BLaER1 treated with 17β-estradiol and CSF1 and Interleukin-3, amounts not matched to agents 10 nM and 100 nM (cell line): ENCODE measurements around the gene YTHDF2.
A peak's percentile ranks its signal among the peaks of the same experiment; 100 is the strongest.
"Not testable (repeated sequence)": the region's sequence is repeated elsewhere in the genome, so short reads cannot be mapped to it uniquely, and the experiment has no call there.

Experiments used
- H3K27ac ChIP-seq, 11 experiments: shearing (Covaris generic); formaldehyde crosslinking; 2 replicates each; pipeline ENCODE4 v1.8.1; 2022
- H3K27me3 ChIP-seq, 11 experiments: shearing (Covaris generic); formaldehyde crosslinking; 2 replicates each; pipeline ENCODE4 v1.8.1; 2022
- H3K36me3 ChIP-seq, 11 experiments: shearing (Covaris generic); formaldehyde crosslinking; 2 replicates each; pipeline ENCODE4 v1.8.1; 2022
- H3K4me1 ChIP-seq, 10 experiments: shearing (Covaris generic); formaldehyde crosslinking; 2 replicates each; pipeline ENCODE4 v1.8.1; 2022
- H3K4me2 ChIP-seq, 11 experiments: shearing (Covaris generic); formaldehyde crosslinking; 2 replicates each; pipeline ENCODE4 v1.8.1; 2022
- H3K4me3 ChIP-seq, 10 experiments: shearing (Covaris generic); formaldehyde crosslinking; 2 replicates each; pipeline ENCODE4 v1.8.1; 2022
- H3K9ac ChIP-seq, 11 experiments: shearing (Covaris generic); formaldehyde crosslinking; 2 replicates each; pipeline ENCODE4 v1.8.1; 2022
- H3K9me3 ChIP-seq, 11 experiments: shearing (Covaris generic); formaldehyde crosslinking; replicated peaks in 1 of 11; 2 replicates each; pipeline ENCODE4 v1.8.1; 2022
- H4K20me1 ChIP-seq, 11 experiments: shearing (Covaris generic); formaldehyde crosslinking; 2 replicates each; pipeline ENCODE4 v1.8.1; 2022
- Cebpa-rat ChIP-seq, 11 experiments: shearing (Covaris generic); IDR thresholded peaks; 2 replicates each; pipeline ENCODE4 v1.8.1; 2022

The YTHDF2 gene

DNA sequence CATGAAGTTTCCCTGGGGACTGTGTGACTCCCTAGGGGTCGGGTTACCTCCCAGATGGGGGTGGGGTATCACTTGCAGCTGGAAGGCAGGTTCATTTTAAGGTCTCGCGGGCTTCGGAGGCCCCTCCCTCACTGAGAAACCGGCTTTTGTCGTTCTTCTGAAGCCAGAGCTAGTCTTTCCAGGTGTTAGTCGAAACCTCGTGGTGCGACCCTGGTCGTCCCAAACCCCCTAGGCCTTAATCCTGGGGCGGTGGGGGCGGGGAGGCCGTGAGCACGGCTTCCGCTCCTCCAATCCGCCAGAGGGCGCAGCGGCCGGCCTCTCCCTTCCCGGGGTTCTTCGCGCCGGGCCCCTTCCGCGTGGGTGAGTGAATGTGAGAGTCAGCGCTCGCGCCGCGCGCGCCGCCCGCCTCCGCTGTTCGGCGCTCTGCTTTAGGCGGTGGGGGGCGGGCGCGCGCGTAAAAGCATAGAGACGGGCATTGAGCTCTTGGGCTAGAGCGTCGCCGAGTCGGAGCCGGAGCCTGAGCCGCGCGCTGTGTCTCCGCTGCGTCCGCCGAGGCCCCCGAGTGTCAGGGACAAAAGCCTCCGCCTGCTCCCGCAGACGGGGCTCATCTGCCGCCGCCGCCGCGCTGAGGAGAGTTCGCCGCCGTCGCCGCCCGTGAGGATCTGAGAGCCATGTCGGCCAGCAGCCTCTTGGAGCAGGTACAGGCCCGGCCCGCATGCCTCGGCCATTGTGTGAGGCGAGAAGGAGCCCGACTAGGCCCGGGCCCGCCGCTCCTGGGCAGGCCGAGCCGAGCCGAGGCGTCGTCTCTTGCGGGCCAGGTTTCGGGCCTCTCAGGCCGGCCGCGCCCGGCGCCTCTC lies at the start of gene YTHDF2:
YTHDF2 (plus strand) TSS at position 491 of the 857 bp plus-strand sequence; CDS start at position 672, 181 bp downstream.
- Histone ChIP-seq H3K4me1 (peaks cover 29 to 45% (median 40%) of the 10 kb centered on the region in 10 experiments), H3K9ac (peak within 1 kb of the TSS; percentile 97 to 100 (median 99)), H3K36me3 (peaks cover 35 to 40% (median 37%) of the 10 kb centered on the region in 11 experiments), H3K4me3 (peak within 1 kb of the TSS; percentile 76 to 100 (median 95)), H3K9me3 (peaks cover 0 to 7% (median 0%) of the 10 kb centered on the region in 11 experiments; a peak in 4 of 22 replicates), H3K27ac (peak within 1 kb of the TSS; percentile 96 to 100 (median 99)), H4K20me1 (peaks cover 40 to 46% (median 41%) of the 10 kb centered on the region in 11 experiments), H3K27me3 (no peaks in the 10 kb centered on the region), H3K4me2 (peak within 1 kb of the TSS; percentile 82 to 96 (median 90))
- no peak for TF ChIP-seq Cebpa-rat (IDR thresholded peaks at IDR 0.05)

DNA sequence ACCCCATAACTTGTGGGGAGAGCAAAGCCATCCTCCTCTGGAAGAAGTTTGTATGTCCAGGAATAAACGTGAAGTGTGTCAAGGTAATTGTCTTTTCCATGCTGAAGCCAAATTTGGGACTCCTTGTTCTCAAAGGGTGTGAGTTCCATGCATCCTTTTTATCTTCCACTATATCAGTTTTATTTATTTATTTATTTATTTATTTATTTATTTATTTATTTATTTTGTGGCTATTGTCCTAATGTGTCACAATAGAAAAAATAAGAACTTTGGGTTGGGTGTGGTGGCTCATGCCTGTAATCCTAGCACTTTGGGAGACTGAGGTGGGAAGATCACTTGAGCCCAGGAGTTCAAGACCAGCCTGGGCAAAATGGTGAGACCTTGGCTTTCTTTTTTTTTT lies 45.1 kb upstream of the YTHDF2 start:
- not testable (repeated sequence) for H3K4me3 ChIP-seq, H3K27me3 ChIP-seq, H3K4me2 ChIP-seq, H3K27ac ChIP-seq, H3K9ac ChIP-seq, H3K9me3 ChIP-seq
- Histone ChIP-seq H4K20me1 (0 out of 22 replicates have a peak, but pooled peaks cover 0 to 11% (median 0%) of the 10 kb centered on the region in 11 experiments), H3K4me1 (peaks cover 0 to 11% (median 0%) of the 10 kb centered on the region in 10 experiments; a peak in 3 of 20 replicates), H3K36me3 (peaks cover 77 to 90% (median 86%) of the 10 kb centered on the region in 11 experiments)

GRCh38 chr1:28703629-28704028 lies 33.1 kb upstream of the YTHDF2 start:
- Histone ChIP-seq H3K4me3 (no peak overlapping the region), H3K4me1 (no peaks in the 10 kb centered on the region), H4K20me1 (no peaks in the 10 kb centered on the region; a peak in 1 of 22 replicates)

GRCh38 chr1:28716336-28716735 lies 20.4 kb upstream of the YTHDF2 start:
- Histone ChIP-seq H3K27ac (no peak overlapping the region), H3K4me3 (no peak overlapping the region), H3K9ac (no peak overlapping the region), H3K36me3 (peaks cover 28 to 61% (median 48%) of the 10 kb centered on the region in 11 experiments), H3K4me1 (peaks cover 0 to 22% (median 4%) of the 10 kb centered on the region in 10 experiments; a peak in 8 of 20 replicates), H4K20me1 (no peaks in the 10 kb centered on the region; a peak in 1 of 22 replicates), H3K27me3 (no peaks in the 10 kb centered on the region), H3K4me2 (no peak overlapping the region), H3K9me3 (peaks cover 0 to 15% (median 0%) of the 10 kb centered on the region in 11 experiments; a peak in 5 of 22 replicates)
- no peak for TF ChIP-seq Cebpa-rat (IDR thresholded peaks at IDR 0.05)

More at GRCh38 chr1:28703629-28704028, 33.1 kb upstream of the YTHDF2 start:
- H3K9ac ChIP-seq: no peak overlapping the region
- peaks cover 92 to 100% (median 97%) of the 10 kb centered on the region in 11 experiments for H3K36me3 ChIP-seq
- TF ChIP-seq Cebpa-rat (IDR thresholded peaks at IDR 0.05): no peak
- no peak overlapping the region for H3K4me2 ChIP-seq
- no peak overlapping the region for H3K27ac ChIP-seq
- H3K9me3 ChIP-seq: no peaks in the 10 kb centered on the region
- H3K27me3 ChIP-seq: no peaks in the 10 kb centered on the region

DNA sequence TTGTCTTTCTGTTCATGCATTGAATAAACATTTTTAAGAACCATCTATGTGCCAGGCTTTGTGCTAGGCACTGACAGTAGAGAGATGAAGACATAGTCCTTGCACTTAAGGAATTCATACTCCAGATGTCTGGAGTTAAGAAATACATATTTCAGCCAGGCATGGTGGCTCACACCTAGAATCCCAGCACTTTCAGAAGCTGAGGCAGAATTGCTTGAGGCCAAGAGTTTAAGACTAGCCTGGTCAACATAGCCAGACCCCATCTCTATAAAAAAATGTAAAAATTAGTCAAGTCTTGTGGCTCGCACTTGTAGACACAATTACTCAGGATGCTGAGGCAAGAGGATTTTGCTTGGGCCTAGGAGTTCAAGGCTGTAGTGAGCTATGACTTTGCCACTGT lies 18.6 kb upstream of the YTHDF2 start:
- TF ChIP-seq Cebpa-rat (IDR thresholded peaks at IDR 0.05): no peak
- Histone ChIP-seq H3K36me3 (peaks cover 12 to 43% (median 31%) of the 10 kb centered on the region in 11 experiments), H3K4me2 (peak overlapping the region in 2 of 11 experiments; percentile 13 to 16; a peak in 2 of 22 replicates), H3K4me1 (peaks cover 0 to 22% (median 4%) of the 10 kb centered on the region in 10 experiments; a peak in 8 of 20 replicates), H3K4me3 (no peak overlapping the region), H3K27me3 (no peaks in the 10 kb centered on the region), H4K20me1 (no peaks in the 10 kb centered on the region; a peak in 1 of 22 replicates), H3K9ac (no peak overlapping the region), H3K9me3 (peaks cover 0 to 15% (median 0%) of the 10 kb centered on the region in 11 experiments; a peak in 6 of 22 replicates), H3K27ac (no peak overlapping the region; a peak in 1 of 22 replicates)

DNA sequence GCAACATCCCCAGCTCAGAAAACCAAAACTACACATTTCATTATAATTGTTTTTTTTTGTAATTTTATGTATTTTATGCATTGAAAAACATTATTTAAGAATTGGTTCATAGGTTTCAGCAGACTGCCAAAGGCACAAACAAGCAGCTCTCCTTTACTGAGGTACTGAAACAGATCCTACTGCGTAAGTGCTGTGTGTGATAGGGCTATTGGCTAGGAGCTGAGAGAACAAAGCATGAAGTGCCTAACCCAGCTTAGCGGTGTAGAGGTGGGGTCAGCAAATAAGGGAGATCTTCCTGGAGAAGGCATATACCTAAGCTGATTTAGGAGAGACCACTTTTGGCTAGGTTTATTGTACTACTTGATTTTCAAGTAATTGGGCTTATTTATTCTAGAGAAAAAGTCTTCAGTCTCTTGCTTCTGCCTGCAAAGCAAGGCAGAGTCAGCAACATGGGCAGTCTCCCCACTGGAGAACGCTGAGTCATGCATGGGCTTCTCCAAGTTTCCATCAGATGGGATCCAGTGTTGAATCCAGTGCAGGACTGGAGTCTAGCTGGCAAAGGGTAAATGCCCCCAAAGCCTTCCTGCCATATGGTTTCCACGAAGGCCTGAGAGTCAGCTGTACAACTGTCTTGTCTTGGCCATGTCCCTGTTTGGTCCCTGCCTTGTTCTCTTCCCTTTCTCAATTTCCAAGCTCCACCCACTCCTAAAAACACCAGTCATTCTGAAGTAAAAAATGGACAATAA lies 18.0 kb upstream of the YTHDF2 start:
- H3K9me3 ChIP-seq: peaks cover 0 to 15% (median 0%) of the 10 kb centered on the region in 11 experiments; a peak in 6 of 22 replicates
- H3K4me3 ChIP-seq: no peak overlapping the region
- no peak for TF ChIP-seq Cebpa-rat (IDR thresholded peaks at IDR 0.05)
- H3K4me1 ChIP-seq: peaks cover 0 to 22% (median 4%) of the 10 kb centered on the region in 10 experiments; a peak in 8 of 20 replicates
- peak overlapping the region in 1 of 11 experiments; percentile 9; a peak in 1 of 22 replicates for H3K27ac ChIP-seq
- no peaks in the 10 kb centered on the region for H3K27me3 ChIP-seq
- peak overlapping the region in 3 of 11 experiments; percentile 13 to 23 (median 16); a peak in 4 of 22 replicates for H3K4me2 ChIP-seq
- H3K36me3 ChIP-seq: peaks cover 7 to 37% (median 25%) of the 10 kb centered on the region in 11 experiments
- no peaks in the 10 kb centered on the region; a peak in 1 of 22 replicates for H4K20me1 ChIP-seq
- H3K9ac ChIP-seq: no peak overlapping the region

- Histone ChIP-seq H3K9ac (no peak overlapping the region), H3K4me3 (no peak overlapping the region), H4K20me1 (no peaks in the 10 kb centered on the region; a peak in 1 of 22 replicates), H3K4me1 (peaks cover 0 to 22% (median 4%) of the 10 kb centered on the region in 10 experiments; a peak in 8 of 20 replicates), H3K27ac (no peak overlapping the region), H3K9me3 (peaks cover 0 to 15% (median 0%) of the 10 kb centered on the region in 11 experiments; a peak in 6 of 22 replicates), H3K27me3 (no peaks in the 10 kb centered on the region), H3K36me3 (peaks cover 2 to 32% (median 20%) of the 10 kb centered on the region in 11 experiments), H3K4me2 (no peak overlapping the region)
- no peak for TF ChIP-seq Cebpa-rat (IDR thresholded peaks at IDR 0.05)
Observed at GRCh38 chr1:28719332-28719619, 17.5 kb upstream of the YTHDF2 start.

- H3K4me3 ChIP-seq: no peak overlapping the region
- no peaks in the 10 kb centered on the region for H3K27me3 ChIP-seq
- H3K4me1 ChIP-seq: peaks cover 0 to 18% (median under 1%) of the 10 kb centered on the region in 10 experiments; a peak in 8 of 20 replicates
- peaks cover 0 to 9% (median 0%) of the 10 kb centered on the region in 11 experiments; a peak in 6 of 22 replicates for H3K9me3 ChIP-seq
- H3K4me2 ChIP-seq: no peak overlapping the region
- peaks cover 0 to 27% (median 9%) of the 10 kb centered on the region in 11 experiments; a peak in 17 of 22 replicates for H3K36me3 ChIP-seq
- no peaks in the 10 kb centered on the region for H4K20me1 ChIP-seq
- H3K27ac ChIP-seq: no peak overlapping the region
- no peak for TF ChIP-seq Cebpa-rat (IDR thresholded peaks at IDR 0.05)
- H3K9ac ChIP-seq: no peak overlapping the region
Observed at GRCh38 chr1:28720376-28720775, 16.4 kb upstream of the YTHDF2 start.

GRCh38 chr1:28721927-28722326 lies 14.8 kb upstream of the YTHDF2 start:
- H3K4me1 ChIP-seq: peaks cover 0 to 13% (median 0%) of the 10 kb centered on the region in 10 experiments; a peak in 5 of 20 replicates
- not testable (repeated sequence) for H3K4me3 ChIP-seq, H3K9me3 ChIP-seq, H3K27me3 ChIP-seq, H4K20me1 ChIP-seq, H3K27ac ChIP-seq, H3K4me2 ChIP-seq, H3K9ac ChIP-seq
- H3K36me3 ChIP-seq: peaks cover 0 to 12% (median under 1%) of the 10 kb centered on the region in 11 experiments; a peak in 5 of 22 replicates

DNA sequence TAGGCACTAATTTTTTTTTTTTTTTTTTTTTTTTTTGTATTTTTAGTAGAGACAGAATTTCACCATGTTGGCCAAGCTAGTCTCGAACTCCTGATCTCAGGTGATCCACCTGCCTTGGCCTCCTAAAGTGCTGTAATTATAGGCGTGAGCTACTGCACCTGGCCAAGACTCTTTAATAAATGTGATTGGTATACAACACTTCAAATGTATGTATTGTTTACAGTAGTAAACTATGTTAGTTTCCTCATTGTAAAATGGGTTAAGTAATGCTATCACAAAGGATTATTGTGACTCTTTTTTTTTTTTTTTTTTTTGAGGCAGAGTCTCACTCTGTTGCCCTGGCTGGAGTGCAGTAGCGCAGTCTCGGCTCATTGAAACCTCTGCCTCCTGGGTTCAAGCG lies 11.4 kb upstream of the YTHDF2 start:
- H3K9me3 ChIP-seq, H3K4me1 ChIP-seq, H3K27ac ChIP-seq, H4K20me1 ChIP-seq, H3K36me3 ChIP-seq, H3K4me2 ChIP-seq, H3K9ac ChIP-seq, H3K27me3 ChIP-seq, H3K4me3 ChIP-seq: not testable (repeated sequence)
